HG02571 (cell line): Measurements from ENCODE around the gene BAIAP3.

ENCODE experiments used
- ATAC-seq: cut with Tn5 transposase; IDR thresholded peaks from one replicate; pipeline ENCODE4 v1.9.1; 2021; ENCODE audit warnings: mild to moderate bottlenecking, moderate library complexity; ENCODE audit not compliant: unreplicated experiment

BAIAP3 gene

GRCh38 chr16:1344499-1344898 lies 11.1 kb downstream of the BAIAP3 start:
- no peak for ATAC-seq

GRCh38 chr16:1345087-1345486 lies 11.6 kb downstream of the BAIAP3 start:
- ATAC-seq = no peak

- ATAC-seq = no peak
These were observed 12.4 kb downstream of the BAIAP3 start for GRCh38 chr16:1345651-1346421.

- ATAC-seq = no peak
These were observed 13.2 kb downstream of the BAIAP3 start for GRCh38 chr16:1346422-1347285.

- no peak for ATAC-seq
These were observed 13.9 kb downstream of the BAIAP3 start for GRCh38 chr16:1347286-1347855.

- no peak for ATAC-seq
These were observed 14.5 kb downstream of the BAIAP3 start for GRCh38 chr16:1347962-1348361.

- no peak for ATAC-seq
These were observed 15.0 kb downstream of the BAIAP3 start for GRCh38 chr16:1348441-1348840.

GRCh38 chr16:1348926-1349325 lies 15.5 kb downstream of the BAIAP3 start:
- no peak for ATAC-seq

- no peak for ATAC-seq
These were observed 15.9 kb downstream of the BAIAP3 start for GRCh38 chr16:1349351-1349750.

GRCh38 chr16:1349951-1350350 lies 16.5 kb downstream of the BAIAP3 start:
- ATAC-seq = no peak

GRCh38 chr16:1350691-1351090 lies 17.2 kb downstream of the BAIAP3 start:
- ATAC-seq = no peak

GRCh38 chr16:1351215-1351581 lies 17.8 kb downstream of the BAIAP3 start:
- peak; percentile 20 for ATAC-seq

- ATAC-seq = peak; percentile 64
These were observed 18.3 kb downstream of the BAIAP3 start, which contains the start of the genes GNPTG and TSR3 for GRCh38 chr16:1351582-1352362. GNPTG (plus strand) TSS chr16:1351931; CDS start chr16:1351966, 35 bp downstream. TSR3 (minus strand) TSS chr16:1351878; CDS start chr16:1351804, 74 bp downstream.

GRCh38 chr16:1354815-1355540 lies 21.5 kb downstream of the BAIAP3 start:
- ATAC-seq = no peak

GRCh38 chr16:1355591-1355990 lies 22.1 kb downstream of the BAIAP3 start:
- no peak for ATAC-seq

- ATAC-seq = no peak
These were observed 22.8 kb downstream of the BAIAP3 start for GRCh38 chr16:1356061-1356900.

- ATAC-seq = no peak
These were observed 24.6 kb downstream of the BAIAP3 start for GRCh38 chr16:1357906-1358566.

GRCh38 chr16:1361685-1362360 lies 28.4 kb downstream of the BAIAP3 start:
- no peak for ATAC-seq
